Measurements from ENCODE around the gene VRTN.

DNA sequence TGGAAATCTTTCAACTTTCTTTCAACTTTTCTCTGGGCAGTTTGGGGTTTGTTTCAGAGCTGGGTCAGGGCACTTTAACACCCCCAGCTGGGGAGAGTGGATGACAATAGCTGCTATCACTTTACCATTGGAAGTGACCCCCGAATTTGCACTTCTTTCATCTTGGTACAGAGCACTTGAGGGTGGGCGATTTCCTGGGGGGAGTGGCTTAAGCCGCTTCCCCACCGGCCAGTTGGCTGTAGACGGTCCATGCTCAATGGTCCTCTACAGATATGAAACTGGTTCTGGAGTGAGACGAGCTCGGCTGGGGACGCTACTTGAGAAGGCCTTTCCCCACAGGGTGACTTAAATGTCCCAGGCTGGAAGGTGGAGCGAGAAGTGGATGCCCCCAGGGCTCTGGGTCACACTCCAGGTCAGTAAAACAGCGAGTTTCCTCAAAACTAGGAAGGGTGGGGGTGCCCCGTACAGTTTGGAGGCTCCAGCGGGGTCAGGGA, at the start of gene VRTN:
- TF ChIP-seq SIN3A (IDR thresholded peaks at IDR 0.05; ENCODE audit: borderline replicate concordance, insufficient read depth, low read length) = no peak
- TF ChIP-seq, protein P1, sequence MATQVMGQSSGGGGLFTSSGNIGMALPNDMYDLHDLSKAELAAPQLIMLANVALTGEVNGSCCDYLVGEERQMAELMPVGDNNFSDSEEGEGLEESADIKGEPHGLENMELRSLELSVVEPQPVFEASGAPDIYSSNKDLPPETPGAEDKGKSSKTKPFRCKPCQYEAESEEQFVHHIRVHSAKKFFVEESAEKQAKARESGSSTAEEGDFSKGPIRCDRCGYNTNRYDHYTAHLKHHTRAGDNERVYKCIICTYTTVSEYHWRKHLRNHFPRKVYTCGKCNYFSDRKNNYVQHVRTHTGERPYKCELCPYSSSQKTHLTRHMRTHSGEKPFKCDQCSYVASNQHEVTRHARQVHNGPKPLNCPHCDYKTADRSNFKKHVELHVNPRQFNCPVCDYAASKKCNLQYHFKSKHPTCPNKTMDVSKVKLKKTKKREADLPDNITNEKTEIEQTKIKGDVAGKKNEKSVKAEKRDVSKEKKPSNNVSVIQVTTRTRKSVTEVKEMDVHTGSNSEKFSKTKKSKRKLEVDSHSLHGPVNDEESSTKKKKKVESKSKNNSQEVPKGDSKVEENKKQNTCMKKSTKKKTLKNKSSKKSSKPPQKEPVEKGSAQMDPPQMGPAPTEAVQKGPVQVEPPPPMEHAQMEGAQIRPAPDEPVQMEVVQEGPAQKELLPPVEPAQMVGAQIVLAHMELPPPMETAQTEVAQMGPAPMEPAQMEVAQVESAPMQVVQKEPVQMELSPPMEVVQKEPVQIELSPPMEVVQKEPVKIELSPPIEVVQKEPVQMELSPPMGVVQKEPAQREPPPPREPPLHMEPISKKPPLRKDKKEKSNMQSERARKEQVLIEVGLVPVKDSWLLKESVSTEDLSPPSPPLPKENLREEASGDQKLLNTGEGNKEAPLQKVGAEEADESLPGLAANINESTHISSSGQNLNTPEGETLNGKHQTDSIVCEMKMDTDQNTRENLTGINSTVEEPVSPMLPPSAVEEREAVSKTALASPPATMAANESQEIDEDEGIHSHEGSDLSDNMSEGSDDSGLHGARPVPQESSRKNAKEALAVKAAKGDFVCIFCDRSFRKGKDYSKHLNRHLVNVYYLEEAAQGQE (IDR thresholded peaks at IDR 0.05; ENCODE audit: insufficient read depth in 1 of 2, low read depth in 2 of 2, low read length in 2 of 2) = no peak
- TF ChIP-seq POLR2AphosphoS5 (IDR thresholded peaks at IDR 0.05; ENCODE audit: low read depth, low read length) = no peak
- no peak for TF ChIP-seq TAF1 (IDR thresholded peaks at IDR 0.05; ENCODE audit: borderline replicate concordance, insufficient read depth, low read length)
- TF ChIP-seq FOXP2 (optimal IDR thresholded peaks at IDR 0.05; ENCODE audit: borderline replicate concordance, extremely low read depth, extremely low read length, insufficient read depth) = no peak

Data from PFSK-1 (cell line).